Measurements from ENCODE around the gene SLC52A3. TPM values are rescaled to one million over a fixed set of nuclear protein-coding genes. Genes with fewer than 3 reads are reported as not detected.
"Not testable (repeated sequence)": the region's sequence is repeated elsewhere in the genome, so short reads cannot be mapped to it uniquely, and the experiment has no call there.

Gene SLC52A3
- not detected in 2 replicates for total RNA-seq (2014; rRNA removed; shearing (Covaris generic); ENCODE audit: low replicate concordance)

GRCh38 chr20:768426-768978, at the start of gene SLC52A3:
Gene SLC52A3 (minus strand): TSS chr20:768500. CDS start chr20:765774, 2,726 bp downstream.
- H3K9ac ChIP-seq (ENCODE audit: low read length), result no peak within 1 kb of the TSS

DNA sequence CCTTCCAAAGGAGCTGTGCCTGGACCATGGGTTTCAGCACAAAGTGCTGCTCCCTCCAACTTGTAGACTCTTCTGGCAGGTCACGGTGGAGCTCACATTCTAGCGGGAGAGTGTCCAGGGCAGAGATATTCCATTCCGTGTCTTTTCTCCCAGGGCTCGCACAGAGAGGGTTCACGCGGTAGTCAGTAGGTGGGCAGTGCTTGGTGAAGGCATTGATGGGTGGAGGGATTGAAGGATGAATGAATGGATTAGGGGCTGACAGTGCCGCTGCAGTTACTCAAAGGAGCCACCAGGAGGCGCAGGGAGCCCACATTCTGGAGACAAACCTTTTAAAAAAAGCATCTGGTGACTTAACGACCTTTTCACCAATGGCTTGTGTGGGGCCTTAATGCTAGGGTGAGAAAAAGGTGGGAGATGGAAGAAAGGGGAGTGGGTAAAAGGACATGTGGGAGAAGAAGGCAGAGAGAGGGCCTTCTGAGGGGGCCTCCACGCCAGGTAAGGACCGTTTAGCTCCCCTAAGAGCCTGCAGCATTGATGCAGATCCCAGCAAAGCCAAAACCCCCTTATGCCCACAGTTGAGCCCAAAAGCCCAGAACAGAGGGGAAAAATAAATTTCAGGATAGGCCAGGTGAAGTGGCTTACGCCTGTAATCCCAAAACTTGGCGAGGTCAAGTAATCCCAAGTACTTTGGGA, 47.8 kb upstream of the SLC52A3 start:
- Histone ChIP-seq H4K20me1 (ENCODE audit: insufficient read depth, low read depth, low read length) (no peaks in the 10 kb centered on the region), H3K4me3 (ENCODE audit: low read length) (no peak overlapping the region), H3K36me3 (ENCODE audit: insufficient read depth, low read length) (no peaks in the 10 kb centered on the region), H3K4me1 (ENCODE audit: low read length) (no peaks in the 10 kb centered on the region), H3K9me2 (replicated peaks; ENCODE audit: insufficient read depth, low read length) (no peaks in the 10 kb centered on the region), H3K27me3 (ENCODE audit: low read length) (no peaks in the 10 kb centered on the region), H3K27ac (ENCODE audit: low read length) (no peak overlapping the region), H3K4me2 (ENCODE audit: low read depth, low read length, poor library complexity, severe bottlenecking) (no peak overlapping the region), H3K9me3 (ENCODE audit: low read length) (no peaks in the 10 kb centered on the region), H2AFZ (ENCODE audit: low read length) (no peak overlapping the region), H3K9ac (ENCODE audit: low read length) (no peak overlapping the region), H3K79me2 (ENCODE audit: low read length) (no peaks in the 10 kb centered on the region)
- peak; percentile 90 for DNase-seq

More at GRCh38 chr20:768426-768978, at the start of gene SLC52A3:
- DNase-seq, result peak; percentile 60
- no peak within 1 kb of the TSS for H3K4me3 ChIP-seq (ENCODE audit: low read length)
- no peaks in the 10 kb centered on the region for H3K9me3 ChIP-seq (ENCODE audit: low read length)
- no peak within 1 kb of the TSS for H2AFZ ChIP-seq (ENCODE audit: low read length)
- no peak within 1 kb of the TSS for H3K4me2 ChIP-seq (ENCODE audit: low read depth, low read length, poor library complexity, severe bottlenecking)
- H3K79me2 ChIP-seq (ENCODE audit: low read length), result no peaks in the 10 kb centered on the region
- no peak within 1 kb of the TSS for H3K27ac ChIP-seq (ENCODE audit: low read length)
- no peaks in the 10 kb centered on the region for H4K20me1 ChIP-seq (ENCODE audit: insufficient read depth, low read depth, low read length)
- H3K36me3 ChIP-seq (ENCODE audit: insufficient read depth, low read length), result no peaks in the 10 kb centered on the region
- no peaks in the 10 kb centered on the region for H3K4me1 ChIP-seq (ENCODE audit: low read length)
- no peaks in the 10 kb centered on the region for H3K27me3 ChIP-seq (ENCODE audit: low read length)
- no peaks in the 10 kb centered on the region for H3K9me2 ChIP-seq (replicated peaks; ENCODE audit: insufficient read depth, low read length)

DNA sequence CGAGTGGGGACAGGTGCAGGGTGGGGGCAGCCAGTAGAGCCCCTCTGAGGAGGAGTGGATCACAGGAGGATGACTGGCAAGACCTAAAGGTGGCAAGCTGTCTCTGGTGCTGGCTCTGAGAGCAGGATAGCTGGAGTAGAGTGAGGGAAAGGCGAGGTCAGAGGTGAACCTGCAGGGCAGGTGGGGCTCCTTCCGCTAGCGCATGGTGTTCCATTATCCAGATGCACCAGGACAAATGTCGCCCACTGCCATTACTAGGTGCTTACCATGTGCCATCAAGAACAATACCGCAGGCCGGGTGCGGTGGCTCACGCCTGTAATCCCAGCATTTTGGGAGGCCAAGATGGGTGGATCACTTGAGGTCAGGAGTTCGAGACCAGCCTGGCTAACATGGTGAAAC, 46.9 kb upstream of the SLC52A3 start:
- no peak overlapping the region for H3K9ac ChIP-seq (ENCODE audit: low read length)
- H4K20me1 ChIP-seq (ENCODE audit: insufficient read depth, low read depth, low read length), result no peaks in the 10 kb centered on the region
- H3K9me2 ChIP-seq (replicated peaks; ENCODE audit: insufficient read depth, low read length), result no peaks in the 10 kb centered on the region
- H3K4me2 ChIP-seq (ENCODE audit: low read depth, low read length, poor library complexity, severe bottlenecking), result no peak overlapping the region
- no peaks in the 10 kb centered on the region for H3K79me2 ChIP-seq (ENCODE audit: low read length)
- no peaks in the 10 kb centered on the region for H3K9me3 ChIP-seq (ENCODE audit: low read length)
- no peak for DNase-seq
- H3K27me3 ChIP-seq (ENCODE audit: low read length), result no peaks in the 10 kb centered on the region
- no peak overlapping the region for H3K27ac ChIP-seq (ENCODE audit: low read length)
- H3K4me1 ChIP-seq (ENCODE audit: low read length), result no peaks in the 10 kb centered on the region
- H3K36me3 ChIP-seq (ENCODE audit: insufficient read depth, low read length), result no peaks in the 10 kb centered on the region
- H3K4me3 ChIP-seq (ENCODE audit: low read length), result no peak overlapping the region
- no peak overlapping the region for H2AFZ ChIP-seq (ENCODE audit: low read length)

DNA sequence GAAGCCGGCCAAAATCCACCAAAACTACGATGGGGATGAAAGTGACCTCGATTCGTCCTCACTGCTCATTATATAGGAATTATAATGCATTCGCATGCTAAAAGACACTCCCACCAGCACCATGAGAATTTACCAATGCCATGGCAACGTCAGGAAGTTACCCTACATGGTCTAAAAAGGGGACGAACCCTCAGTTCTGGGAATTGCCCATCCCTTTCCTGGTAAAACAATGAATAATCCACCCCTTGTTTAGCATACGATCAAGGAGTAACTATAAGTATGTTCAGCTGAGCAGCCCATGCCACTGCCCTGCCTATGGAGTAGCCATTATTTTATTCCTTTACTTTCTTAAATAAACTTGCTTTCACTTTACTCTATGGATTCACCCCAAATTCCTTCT, 45.1 kb upstream of the SLC52A3 start:
- Histone ChIP-seq H3K9me2 (replicated peaks; ENCODE audit: insufficient read depth, low read length) (no peaks in the 10 kb centered on the region), H3K36me3 (ENCODE audit: insufficient read depth, low read length) (no peaks in the 10 kb centered on the region), H3K4me1 (ENCODE audit: low read length) (no peaks in the 10 kb centered on the region), H3K4me3 (ENCODE audit: low read length) (no peak overlapping the region), H2AFZ (ENCODE audit: low read length) (no peak overlapping the region), H3K4me2 (ENCODE audit: low read depth, low read length, poor library complexity, severe bottlenecking) (no peak overlapping the region), H3K79me2 (ENCODE audit: low read length) (no peaks in the 10 kb centered on the region), H4K20me1 (ENCODE audit: insufficient read depth, low read depth, low read length) (no peaks in the 10 kb centered on the region), H3K27me3 (ENCODE audit: low read length) (no peaks in the 10 kb centered on the region), H3K27ac (ENCODE audit: low read length) (no peak overlapping the region), H3K9ac (ENCODE audit: low read length) (no peak overlapping the region), H3K9me3 (ENCODE audit: low read length) (no peaks in the 10 kb centered on the region)
- DNase-seq, result no peak

- not testable (repeated sequence) for H2AFZ ChIP-seq (ENCODE audit: low read length); H3K27ac ChIP-seq (ENCODE audit: low read length); H4K20me1 ChIP-seq (ENCODE audit: insufficient read depth, low read depth, low read length); H3K27me3 ChIP-seq (ENCODE audit: low read length); DNase-seq; H3K9ac ChIP-seq (ENCODE audit: low read length); H3K4me1 ChIP-seq (ENCODE audit: low read length); H3K4me3 ChIP-seq (ENCODE audit: low read length); H3K36me3 ChIP-seq (ENCODE audit: insufficient read depth, low read length); H3K79me2 ChIP-seq (ENCODE audit: low read length); H3K9me2 ChIP-seq (replicated peaks; ENCODE audit: insufficient read depth, low read length); H3K9me3 ChIP-seq (ENCODE audit: low read length); H3K4me2 ChIP-seq (ENCODE audit: low read depth, low read length, poor library complexity, severe bottlenecking)
Measured at GRCh38 chr20:812435-812814, 44.1 kb upstream of the SLC52A3 start.

- H3K4me1 ChIP-seq (ENCODE audit: low read length); H3K27ac ChIP-seq (ENCODE audit: low read length); H3K4me3 ChIP-seq (ENCODE audit: low read length); DNase-seq; H3K9me2 ChIP-seq (replicated peaks; ENCODE audit: insufficient read depth, low read length); H3K4me2 ChIP-seq (ENCODE audit: low read depth, low read length, poor library complexity, severe bottlenecking); H3K79me2 ChIP-seq (ENCODE audit: low read length); H3K9ac ChIP-seq (ENCODE audit: low read length); H3K27me3 ChIP-seq (ENCODE audit: low read length); H3K9me3 ChIP-seq (ENCODE audit: low read length); H4K20me1 ChIP-seq (ENCODE audit: insufficient read depth, low read depth, low read length); H3K36me3 ChIP-seq (ENCODE audit: insufficient read depth, low read length); H2AFZ ChIP-seq (ENCODE audit: low read length): not testable (repeated sequence)
Measured at GRCh38 chr20:811776-812434, 43.6 kb upstream of the SLC52A3 start.

DNA sequence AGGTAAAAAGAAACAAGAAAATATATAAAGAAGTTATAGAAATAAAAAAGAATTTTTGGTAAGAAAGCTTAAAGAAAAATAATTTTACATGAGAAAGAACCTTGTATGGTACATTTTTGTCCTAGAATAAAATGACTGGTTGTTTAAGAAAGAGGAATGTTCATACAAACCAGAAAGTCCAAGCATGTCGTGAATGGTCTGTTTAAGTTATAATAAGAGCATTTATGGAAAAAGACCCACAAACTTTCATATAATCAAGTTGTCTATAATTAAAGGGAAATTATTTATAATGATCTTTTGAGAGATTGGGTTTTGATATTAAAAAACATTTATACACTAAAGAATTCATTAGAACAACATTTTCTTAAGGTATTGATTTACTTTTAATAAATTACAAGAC, 37.4 kb upstream of the SLC52A3 start:
- no peaks in the 10 kb centered on the region for H3K27me3 ChIP-seq (ENCODE audit: low read length)
- H3K9me2 ChIP-seq (replicated peaks; ENCODE audit: insufficient read depth, low read length), result no peaks in the 10 kb centered on the region
- H3K9me3 ChIP-seq (ENCODE audit: low read length), result peaks cover 5% of the 10 kb centered on the region
- no peak overlapping the region for H3K27ac ChIP-seq (ENCODE audit: low read length)
- no peaks in the 10 kb centered on the region for H3K36me3 ChIP-seq (ENCODE audit: insufficient read depth, low read length)
- no peaks in the 10 kb centered on the region for H3K4me1 ChIP-seq (ENCODE audit: low read length)
- H3K4me2 ChIP-seq (ENCODE audit: low read depth, low read length, poor library complexity, severe bottlenecking), result no peak overlapping the region
- H3K9ac ChIP-seq (ENCODE audit: low read length), result no peak overlapping the region
- H3K4me3 ChIP-seq (ENCODE audit: low read length), result no peak overlapping the region
- H3K79me2 ChIP-seq (ENCODE audit: low read length), result no peaks in the 10 kb centered on the region
- no peak overlapping the region for H2AFZ ChIP-seq (ENCODE audit: low read length)
- no peaks in the 10 kb centered on the region for H4K20me1 ChIP-seq (ENCODE audit: insufficient read depth, low read depth, low read length)
- peak; percentile 45 for DNase-seq

DNA sequence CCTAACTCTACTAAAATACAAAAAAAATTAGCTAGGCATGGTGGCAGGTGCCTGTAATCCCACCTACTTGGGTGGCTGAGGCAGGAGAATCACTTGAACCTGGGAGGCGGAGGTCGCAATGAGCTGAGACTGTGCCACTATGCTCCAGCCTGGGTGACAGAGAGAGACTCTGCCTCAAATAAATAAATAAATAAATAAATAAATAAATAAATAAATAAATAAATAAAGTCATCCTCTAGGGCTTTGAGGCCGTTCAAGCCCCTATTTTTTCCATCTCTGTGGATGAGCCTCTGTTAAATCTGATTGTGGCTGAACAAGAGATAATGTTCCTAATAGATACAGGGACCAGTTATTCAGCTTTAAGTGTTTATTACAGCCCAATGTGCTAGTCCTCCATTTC, 33.4 kb upstream of the SLC52A3 start:
- Histone ChIP-seq H3K27me3 (ENCODE audit: low read length) (no peaks in the 10 kb centered on the region), H3K79me2 (ENCODE audit: low read length) (no peaks in the 10 kb centered on the region), H3K9me2 (replicated peaks; ENCODE audit: insufficient read depth, low read length) (no peaks in the 10 kb centered on the region), H3K9me3 (ENCODE audit: low read length) (peaks cover 5% of the 10 kb centered on the region), H4K20me1 (ENCODE audit: insufficient read depth, low read depth, low read length) (no peaks in the 10 kb centered on the region), H3K4me3 (ENCODE audit: low read length) (no peak overlapping the region), H3K27ac (ENCODE audit: low read length) (no peak overlapping the region), H3K9ac (ENCODE audit: low read length) (no peak overlapping the region), H2AFZ (ENCODE audit: low read length) (no peak overlapping the region), H3K4me1 (ENCODE audit: low read length) (no peaks in the 10 kb centered on the region), H3K4me2 (ENCODE audit: low read depth, low read length, poor library complexity, severe bottlenecking) (no peak overlapping the region), H3K36me3 (ENCODE audit: insufficient read depth, low read length) (no peaks in the 10 kb centered on the region)
- no peak for DNase-seq

All from Karpas-422 (cell line).